K562 (cell line): ENCODE measurements around the gene SLC25A53.
"Not testable (repeated sequence)": the region's sequence is repeated elsewhere in the genome, so short reads cannot be mapped to it uniquely, and the experiment has no call there.

Experiments used
- FOS ChIP-seq: IDR thresholded peaks from 3 replicates; pipeline ENCODE4 v1.6.1; 2011; ENCODE audit not compliant: insufficient read length; ENCODE audit errors: extremely low read depth
- FOXJ3 ChIP-seq: sonication (generic); formaldehyde crosslinking; IDR thresholded peaks from 2 replicates; pipeline ENCODE4 v1.4.0; 2020; ENCODE audit warnings: mild to moderate bottlenecking, missing genetic modification reagents
- HDAC6 ChIP-seq: IDR thresholded peaks from 2 replicates; pipeline ENCODE4 v1.6.1; 2012; ENCODE audit warnings: low read depth, mild to moderate bottlenecking, control low read depth, inconsistent platforms, low read length, moderate library complexity
- NFXL1 ChIP-seq: fragments of 450-650 bp; formaldehyde crosslinking; IDR thresholded peaks from 2 replicates; pipeline ENCODE4 v1.4.0; 2021; ENCODE audit warnings: mild to moderate bottlenecking
- ZNF274 ChIP-seq: IDR thresholded peaks from 2 replicates; pipeline ENCODE4 v1.6.1; 2011; ENCODE audit warnings: low read depth, mild to moderate bottlenecking, low read length, moderate library complexity, borderline replicate concordance
- TF ChIP-seq, protein P1 (sequence below), 2 experiments: fragments of 450-650 bp; formaldehyde crosslinking in 1 of 2; IDR thresholded peaks; 2 replicates each; pipeline versions ENCODE4 v1.4.0 to v1.6.1; 2014 to 2020; ENCODE audit warnings: mild to moderate bottlenecking in 2 of 2, borderline replicate concordance in 1 of 2, low read depth in 1 of 2
- TF ChIP-seq, protein P2 (sequence below): sonication (generic); formaldehyde crosslinking; IDR thresholded peaks from 2 replicates; pipeline ENCODE4 v1.8.0; 2022; ENCODE audit warnings: missing genetic modification reagents, mild to moderate bottlenecking, borderline replicate concordance

DNA sequence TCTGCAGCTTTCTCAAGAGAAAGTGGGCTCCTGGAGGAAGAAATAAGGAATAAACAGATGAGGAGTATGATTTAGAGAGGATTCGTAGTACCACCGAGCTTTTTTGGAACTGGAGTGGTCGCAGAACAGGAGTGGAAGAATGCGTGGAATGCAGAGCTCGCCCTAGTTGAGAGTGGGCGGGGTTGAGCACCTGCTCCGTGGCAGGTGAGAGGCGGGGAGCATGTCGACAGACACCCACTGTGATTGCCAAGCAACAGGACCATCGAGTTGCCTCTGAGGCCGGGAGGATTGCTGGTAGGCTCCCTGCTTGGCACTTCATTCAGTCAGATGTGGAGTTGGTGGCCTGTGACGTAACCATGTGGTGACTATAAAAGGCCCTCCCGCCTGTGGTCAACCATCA, 101.9 kb downstream of the SLC25A53 start:
- TF ChIP-seq FOS; HDAC6; NFXL1 (CRISPR knock-in tag); FOXJ3 (CRISPR knock-in tag); ZNF274: not testable (repeated sequence)
- TF ChIP-seq, protein P1, sequence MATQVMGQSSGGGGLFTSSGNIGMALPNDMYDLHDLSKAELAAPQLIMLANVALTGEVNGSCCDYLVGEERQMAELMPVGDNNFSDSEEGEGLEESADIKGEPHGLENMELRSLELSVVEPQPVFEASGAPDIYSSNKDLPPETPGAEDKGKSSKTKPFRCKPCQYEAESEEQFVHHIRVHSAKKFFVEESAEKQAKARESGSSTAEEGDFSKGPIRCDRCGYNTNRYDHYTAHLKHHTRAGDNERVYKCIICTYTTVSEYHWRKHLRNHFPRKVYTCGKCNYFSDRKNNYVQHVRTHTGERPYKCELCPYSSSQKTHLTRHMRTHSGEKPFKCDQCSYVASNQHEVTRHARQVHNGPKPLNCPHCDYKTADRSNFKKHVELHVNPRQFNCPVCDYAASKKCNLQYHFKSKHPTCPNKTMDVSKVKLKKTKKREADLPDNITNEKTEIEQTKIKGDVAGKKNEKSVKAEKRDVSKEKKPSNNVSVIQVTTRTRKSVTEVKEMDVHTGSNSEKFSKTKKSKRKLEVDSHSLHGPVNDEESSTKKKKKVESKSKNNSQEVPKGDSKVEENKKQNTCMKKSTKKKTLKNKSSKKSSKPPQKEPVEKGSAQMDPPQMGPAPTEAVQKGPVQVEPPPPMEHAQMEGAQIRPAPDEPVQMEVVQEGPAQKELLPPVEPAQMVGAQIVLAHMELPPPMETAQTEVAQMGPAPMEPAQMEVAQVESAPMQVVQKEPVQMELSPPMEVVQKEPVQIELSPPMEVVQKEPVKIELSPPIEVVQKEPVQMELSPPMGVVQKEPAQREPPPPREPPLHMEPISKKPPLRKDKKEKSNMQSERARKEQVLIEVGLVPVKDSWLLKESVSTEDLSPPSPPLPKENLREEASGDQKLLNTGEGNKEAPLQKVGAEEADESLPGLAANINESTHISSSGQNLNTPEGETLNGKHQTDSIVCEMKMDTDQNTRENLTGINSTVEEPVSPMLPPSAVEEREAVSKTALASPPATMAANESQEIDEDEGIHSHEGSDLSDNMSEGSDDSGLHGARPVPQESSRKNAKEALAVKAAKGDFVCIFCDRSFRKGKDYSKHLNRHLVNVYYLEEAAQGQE (IDR thresholded peaks at IDR 0.05; ENCODE audit: borderline replicate concordance) = not testable (repeated sequence)
- TF ChIP-seq, protein P1 (CRISPR knock-in tag; IDR thresholded peaks at IDR 0.05; ENCODE audit: low read depth) = not testable (repeated sequence)
- TF ChIP-seq, protein P2, sequence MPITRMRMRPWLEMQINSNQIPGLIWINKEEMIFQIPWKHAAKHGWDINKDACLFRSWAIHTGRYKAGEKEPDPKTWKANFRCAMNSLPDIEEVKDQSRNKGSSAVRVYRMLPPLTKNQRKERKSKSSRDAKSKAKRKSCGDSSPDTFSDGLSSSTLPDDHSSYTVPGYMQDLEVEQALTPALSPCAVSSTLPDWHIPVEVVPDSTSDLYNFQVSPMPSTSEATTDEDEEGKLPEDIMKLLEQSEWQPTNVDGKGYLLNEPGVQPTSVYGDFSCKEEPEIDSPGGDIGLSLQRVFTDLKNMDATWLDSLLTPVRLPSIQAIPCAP (CRISPR knock-in tag) = not testable (repeated sequence)
